Esophagus muscularis mucosa (tissue), 4 donors: ENCODE data around the gene UBASH3B. TPM values are rescaled to one million over a fixed set of nuclear protein-coding genes. Genes with fewer than 3 reads are reported as not detected.

Experiments
- DNase-seq: peaks from one replicate; pipeline ENCODE4 v3.0.0-alpha.2; 2017; ENCODE audit errors: extremely low spot score
- H3K27ac ChIP-seq, 4 donors: fragments of 200-600 bp; sonication (generic); replicated peaks in 1 of 4; 1 replicate in 3 of 4; 2 replicates in 1 of 4; pipeline ENCODE4 v1.5.1; 2016 to 2019; ENCODE audit warnings: mild to moderate bottlenecking in 1 of 4
- H3K27me3 ChIP-seq, 4 donors: fragments of 200-600 bp; sonication (generic); one replicate each; pipeline versions ENCODE4 v1.5.1 to v1.6.0; 2016 to 2019
- H3K36me3 ChIP-seq, 4 donors: fragments of 200-600 bp; sonication (generic); one replicate each; pipeline ENCODE4 v1.5.1; 2016 to 2019
- H3K4me1 ChIP-seq, 4 donors: fragments of 200-600 bp; sonication (generic); one replicate each; pipeline ENCODE4 v1.5.1; 2016 to 2019
- H3K4me3 ChIP-seq, 4 donors: fragments of 200-600 bp; sonication (generic); 1 replicate in 2 of 4; 2 replicates in 2 of 4; pipeline ENCODE4 v1.5.1; 2016 to 2019; ENCODE audit warnings: mild to moderate bottlenecking in 4 of 4, moderate library complexity in 1 of 4
- H3K9me3 ChIP-seq, 4 donors: fragments of 200-600 bp; sonication (generic); 1 replicate in 3 of 4; 2 replicates in 1 of 4; pipeline ENCODE4 v1.5.1; 2016 to 2019
- CTCF ChIP-seq, 3 experiments: fragments of 200-600 bp in 2 of 3; fragments of 450-650 bp in 1 of 3; sonication (generic) in 2 of 3; IDR thresholded peaks; one replicate each; pipeline ENCODE4 v1.5.1; 2017 to 2019; ENCODE audit warnings: antibody characterized with exemption in 3 of 3, mild to moderate bottlenecking in 2 of 3, moderate library complexity in 1 of 3
- EP300 ChIP-seq: sonication (generic); formaldehyde crosslinking; IDR thresholded peaks from one replicate; pipeline ENCODE4 v1.6.1; 2017; ENCODE audit warnings: antibody characterized with exemption
- POLR2A ChIP-seq: fragments of 450-650 bp; IDR thresholded peaks from one replicate; pipeline ENCODE4 v1.6.1; 2017; ENCODE audit warnings: antibody characterized with exemption, moderate library complexity, mild to moderate bottlenecking, low read depth
- POLR2AphosphoS5 ChIP-seq, 2 donors: sonication (generic); formaldehyde crosslinking; IDR thresholded peaks; one replicate each; pipeline ENCODE4 v1.6.1; 2017; ENCODE audit warnings: antibody characterized with exemption in 2 of 2
- whole genome bisulfite sequencing: methylation state at CpG from one replicate; pipeline ENCODE4 v1.1.5; 2018; 5-methylcytosine and 5-hydroxymethylcytosine counted together
- intact Hi-C: fragments of 100-400 bp; cut with DNase I; formaldehyde crosslinking; loops from one replicate; pipeline ENCODE4 v1.15.1; 2023
- total RNA-seq, 4 donors: library from RNA; depleted of rRNA; stranded (reverse); fragments of >200 nt; gene quantifications; one replicate each; pipeline versions ENCODE4 v1.1.0 to v1.2.1, GENCODE V29; 2016

UBASH3B gene
- total RNA-seq, 4 donors from 2014 or later = 0.42 to 6.8 (median 1.7) TPM

DNA sequence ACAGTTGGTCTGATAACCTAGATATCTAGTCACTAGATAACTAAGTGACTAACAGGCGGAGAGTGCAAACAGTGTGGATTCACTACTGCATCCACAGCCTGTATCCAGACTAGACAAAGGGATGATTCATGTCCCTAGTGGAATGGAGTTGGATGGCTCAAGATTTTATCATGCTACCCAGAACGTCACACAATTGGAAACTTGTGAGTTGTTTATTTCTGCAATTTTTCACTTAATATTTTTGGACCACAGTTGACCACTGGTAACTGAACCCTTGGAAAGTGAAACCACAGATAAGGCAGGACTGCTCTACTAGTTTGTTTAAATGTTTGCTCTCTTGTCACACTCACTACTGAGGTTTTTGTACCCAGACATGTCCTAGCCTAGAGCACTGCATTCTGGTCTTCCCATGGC is 76.0 kb downstream of the UBASH3B start:
- Histone ChIP-seq H3K27me3 (no peaks in the 10 kb centered on the region), H3K9me3 (no peaks in the 10 kb centered on the region), H3K27ac (no peak overlapping the region), H3K4me3 (no peak overlapping the region), H3K4me1 (peaks cover 0 to 8% (median 3%) of the 10 kb centered on the region in 4 donors), H3K36me3 (no peaks in the 10 kb centered on the region)
- 73% methylated on average over 2 of the region's 2 CpGs for WGBS
- no peak for DNase-seq
- TF ChIP-seq CTCF (IDR thresholded peaks at IDR 0.05) = no peak
- no peak for TF ChIP-seq POLR2A
- intact Hi-C loops = no loop called here

- H3K27me3 ChIP-seq = peaks cover 0 to 9% (median 0%) of the 10 kb centered on the region in 4 donors
- TF ChIP-seq CTCF (IDR thresholded peaks at IDR 0.05) = no peak
- TF ChIP-seq POLR2A = no peak
- TF ChIP-seq POLR2AphosphoS5 (IDR thresholded peaks at IDR 0.05) = no peak
- no peak for TF ChIP-seq EP300
- H3K4me1 ChIP-seq = peaks cover 0 to 6% (median 2%) of the 10 kb centered on the region in 4 donors
- H3K9me3 ChIP-seq = no peaks in the 10 kb centered on the region
- intact Hi-C loops = no loop called here
- DNase-seq = no peak
- WGBS = 85% methylated on average over 8 of the region's 8 CpGs
- H3K27ac ChIP-seq = no peak overlapping the region
- H3K4me3 ChIP-seq = no peak overlapping the region
- no peaks in the 10 kb centered on the region for H3K36me3 ChIP-seq
These were observed 77.1 kb downstream of the UBASH3B start for GRCh38 chr11:122732342-122733315.

DNA sequence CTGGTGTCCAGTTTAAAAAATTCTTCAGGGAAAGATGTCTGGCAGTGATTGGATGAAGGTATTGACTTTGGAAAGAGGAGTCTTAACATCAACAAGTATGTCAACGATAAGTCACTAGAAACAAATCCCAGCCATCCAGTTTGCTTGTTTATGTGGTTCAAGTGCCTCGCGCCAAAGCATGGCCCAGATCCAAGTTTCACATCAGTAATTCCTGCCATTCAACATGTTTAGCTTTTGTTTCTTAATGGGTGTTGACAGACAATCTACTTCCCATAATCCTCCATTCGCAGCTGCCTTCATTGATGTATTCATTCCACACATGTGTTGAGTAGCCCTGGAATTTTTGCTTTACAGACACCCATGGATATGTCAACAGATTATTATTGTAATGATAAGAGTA is 77.8 kb downstream of the UBASH3B start:
- WGBS = 46% methylated on average over 4 of the region's 4 CpGs
- H3K27ac ChIP-seq = no peak overlapping the region

DNA sequence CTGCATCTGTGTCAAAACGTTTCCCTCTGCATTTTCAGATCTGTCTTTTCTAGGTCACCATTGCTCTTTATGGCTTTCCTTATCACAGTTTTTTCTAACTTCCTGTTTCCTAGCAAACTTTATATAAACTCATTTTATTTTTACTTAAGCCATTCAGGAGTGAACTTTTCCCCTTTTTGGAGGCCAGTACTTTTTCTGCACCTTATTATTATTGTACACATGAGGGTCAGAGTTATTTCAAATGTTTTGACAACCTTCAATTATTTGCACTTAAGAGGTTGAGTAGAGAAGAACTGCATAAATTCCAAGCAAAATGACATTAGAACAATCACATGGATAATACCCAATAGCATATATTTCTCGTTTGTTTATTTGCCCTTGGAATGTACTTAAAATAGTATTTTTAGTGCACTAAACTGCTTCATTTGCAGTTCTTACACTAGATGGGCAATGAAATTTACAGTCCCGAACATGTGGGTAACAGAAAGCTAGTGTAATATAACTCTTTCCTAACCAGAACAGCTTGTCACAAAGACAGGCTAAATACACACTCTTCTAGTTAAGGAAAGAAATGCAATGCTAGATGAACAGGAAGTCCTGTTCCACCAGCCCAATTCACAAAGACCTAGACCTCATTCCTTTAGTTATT is 79.5 kb downstream of the UBASH3B start:
- 46% methylated on average over 3 of the region's 3 CpGs for whole genome bisulfite sequencing

More for the DNA sequence above, 77.8 kb downstream of the UBASH3B start:
- TF ChIP-seq CTCF (IDR thresholded peaks at IDR 0.05) (no peak), EP300 (no peak), POLR2AphosphoS5 (IDR thresholded peaks at IDR 0.05) (no peak), POLR2A (no peak)
- no peaks in the 10 kb centered on the region for H3K36me3 ChIP-seq
- peaks cover 0 to 9% (median 0%) of the 10 kb centered on the region in 4 donors for H3K27me3 ChIP-seq
- no peaks in the 10 kb centered on the region for H3K9me3 ChIP-seq
- intact Hi-C loops = no loop called here
- no peak overlapping the region for H3K4me3 ChIP-seq
- H3K4me1 ChIP-seq = peaks cover 0 to 6% (median 2%) of the 10 kb centered on the region in 4 donors
- no peak for DNase-seq

More for the DNA sequence above, 79.5 kb downstream of the UBASH3B start:
- Histone ChIP-seq H3K27me3 (peaks cover 0 to 9% (median 0%) of the 10 kb centered on the region in 4 donors), H3K4me1 (peaks cover 0 to 6% (median 2%) of the 10 kb centered on the region in 4 donors), H3K4me3 (no peak overlapping the region), H3K27ac (no peak overlapping the region), H3K36me3 (no peaks in the 10 kb centered on the region), H3K9me3 (no peaks in the 10 kb centered on the region)
- no peak for TF ChIP-seq CTCF (IDR thresholded peaks at IDR 0.05)
- TF ChIP-seq POLR2AphosphoS5 (IDR thresholded peaks at IDR 0.05) = no peak
- TF ChIP-seq EP300 = no peak
- TF ChIP-seq POLR2A = no peak
- intact Hi-C loops = no loop called here
- no peak for DNase-seq
